Measurements from ENCODE around the gene SMCO1.

Gene SMCO1

GRCh38 chr3:196546537-196546936, 31.4 kb upstream of the SMCO1 start:
- no peak for TF ChIP-seq CTCF (IDR thresholded peaks at IDR 0.05; ENCODE audit: insufficient read depth, low read length, poor library complexity, severe bottlenecking)
- DNase-seq (ENCODE audit: extremely low read depth, insufficient read length): no peak
- Histone ChIP-seq H3K4me3 (replicated peaks; ENCODE audit: low read depth, low read length) (no peak overlapping the region), H3K27me3 (replicated peaks; ENCODE audit: control insufficient read depth, insufficient read depth, low read length) (no peaks in the 10 kb centered on the region), H3K36me3 (ENCODE audit: control insufficient read depth, insufficient read depth, low read length) (no peaks in the 10 kb centered on the region)

GRCh38 chr3:196544491-196544992, 29.4 kb upstream of the SMCO1 start:
- no peaks in the 10 kb centered on the region for H3K36me3 ChIP-seq (ENCODE audit: control insufficient read depth, insufficient read depth, low read length)
- H3K4me3 ChIP-seq (replicated peaks; ENCODE audit: low read depth, low read length): no peak overlapping the region
- no peaks in the 10 kb centered on the region for H3K27me3 ChIP-seq (replicated peaks; ENCODE audit: control insufficient read depth, insufficient read depth, low read length)
- no peak for TF ChIP-seq CTCF (IDR thresholded peaks at IDR 0.05; ENCODE audit: insufficient read depth, low read length, poor library complexity, severe bottlenecking)
- no peak for DNase-seq (ENCODE audit: extremely low read depth, insufficient read length)

GRCh38 chr3:196541684-196542445, 26.7 kb upstream of the SMCO1 start:
- no peak overlapping the region for H3K4me3 ChIP-seq (replicated peaks; ENCODE audit: low read depth, low read length)
- no peaks in the 10 kb centered on the region for H3K36me3 ChIP-seq (ENCODE audit: control insufficient read depth, insufficient read depth, low read length)
- TF ChIP-seq CTCF (IDR thresholded peaks at IDR 0.05; ENCODE audit: insufficient read depth, low read length, poor library complexity, severe bottlenecking): no peak
- H3K27me3 ChIP-seq (replicated peaks; ENCODE audit: control insufficient read depth, insufficient read depth, low read length): no peaks in the 10 kb centered on the region
- DNase-seq (ENCODE audit: extremely low read depth, insufficient read length): no peak

GRCh38 chr3:196537319-196537984, 22.3 kb upstream of the SMCO1 start:
- DNase-seq (ENCODE audit: extremely low read depth, insufficient read length): no peak

GRCh38 chr3:196533260-196533681, 18.1 kb upstream of the SMCO1 start:
- no peaks in the 10 kb centered on the region for H3K27me3 ChIP-seq (replicated peaks; ENCODE audit: control insufficient read depth, insufficient read depth, low read length)
- no peak for DNase-seq (ENCODE audit: extremely low read depth, insufficient read length)
- no peak overlapping the region for H3K4me3 ChIP-seq (replicated peaks; ENCODE audit: low read depth, low read length)
- TF ChIP-seq CTCF (IDR thresholded peaks at IDR 0.05; ENCODE audit: insufficient read depth, low read length, poor library complexity, severe bottlenecking): no peak
- H3K36me3 ChIP-seq (ENCODE audit: control insufficient read depth, insufficient read depth, low read length): no peaks in the 10 kb centered on the region

More at GRCh38 chr3:196537319-196537984, 22.3 kb upstream of the SMCO1 start:
- H3K27me3 ChIP-seq (replicated peaks; ENCODE audit: control insufficient read depth, insufficient read depth, low read length): no peaks in the 10 kb centered on the region
- no peaks in the 10 kb centered on the region for H3K36me3 ChIP-seq (ENCODE audit: control insufficient read depth, insufficient read depth, low read length)
- TF ChIP-seq CTCF (IDR thresholded peaks at IDR 0.05; ENCODE audit: insufficient read depth, low read length, poor library complexity, severe bottlenecking): peak; percentile 72
- H3K4me3 ChIP-seq (replicated peaks; ENCODE audit: low read depth, low read length): no peak overlapping the region

All from GM06990 (cell line).